ENCODE measurements around the gene KLK13.

KLK13 gene

DNA sequence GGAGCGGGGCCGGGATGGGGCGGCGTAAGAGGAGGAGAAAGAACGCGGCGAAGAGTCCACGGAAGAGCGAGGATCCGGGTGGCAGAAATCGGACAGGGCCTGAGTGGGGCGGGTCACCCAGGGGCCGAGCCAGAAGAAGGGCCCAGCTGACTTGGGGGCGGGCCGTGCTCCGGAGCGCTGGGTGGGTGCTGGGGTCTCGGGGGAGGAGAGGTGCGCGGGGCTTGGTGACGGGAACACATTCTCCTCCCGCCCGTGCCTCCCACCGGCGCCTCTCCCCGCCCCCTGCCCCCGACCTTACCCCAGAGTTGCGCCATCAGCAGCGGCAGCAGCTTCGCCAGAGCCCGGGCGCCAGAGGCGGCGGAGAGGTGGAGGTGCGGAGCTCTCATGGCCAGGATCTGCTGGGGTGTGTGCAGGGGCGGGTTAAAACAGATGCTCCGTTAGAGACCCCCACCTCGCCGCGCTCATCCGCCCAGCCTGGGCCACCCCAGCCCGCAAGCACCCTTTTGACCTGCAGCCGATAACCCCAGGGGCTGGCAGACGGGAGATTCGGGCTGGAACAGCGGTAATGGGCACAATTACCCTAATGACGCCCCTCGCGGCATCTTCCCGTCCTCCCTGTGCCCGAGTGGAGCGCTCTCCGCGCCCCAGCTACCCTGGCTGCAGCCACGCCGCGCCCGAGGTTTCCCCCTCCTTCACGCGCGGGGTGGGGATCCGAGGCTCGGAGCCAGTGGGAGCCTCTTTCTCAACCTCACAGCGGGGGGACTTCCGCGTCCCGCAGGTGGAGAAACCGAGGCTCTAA lies 45.9 kb downstream of the KLK13 start:
- no peak for DNase-seq

DNA sequence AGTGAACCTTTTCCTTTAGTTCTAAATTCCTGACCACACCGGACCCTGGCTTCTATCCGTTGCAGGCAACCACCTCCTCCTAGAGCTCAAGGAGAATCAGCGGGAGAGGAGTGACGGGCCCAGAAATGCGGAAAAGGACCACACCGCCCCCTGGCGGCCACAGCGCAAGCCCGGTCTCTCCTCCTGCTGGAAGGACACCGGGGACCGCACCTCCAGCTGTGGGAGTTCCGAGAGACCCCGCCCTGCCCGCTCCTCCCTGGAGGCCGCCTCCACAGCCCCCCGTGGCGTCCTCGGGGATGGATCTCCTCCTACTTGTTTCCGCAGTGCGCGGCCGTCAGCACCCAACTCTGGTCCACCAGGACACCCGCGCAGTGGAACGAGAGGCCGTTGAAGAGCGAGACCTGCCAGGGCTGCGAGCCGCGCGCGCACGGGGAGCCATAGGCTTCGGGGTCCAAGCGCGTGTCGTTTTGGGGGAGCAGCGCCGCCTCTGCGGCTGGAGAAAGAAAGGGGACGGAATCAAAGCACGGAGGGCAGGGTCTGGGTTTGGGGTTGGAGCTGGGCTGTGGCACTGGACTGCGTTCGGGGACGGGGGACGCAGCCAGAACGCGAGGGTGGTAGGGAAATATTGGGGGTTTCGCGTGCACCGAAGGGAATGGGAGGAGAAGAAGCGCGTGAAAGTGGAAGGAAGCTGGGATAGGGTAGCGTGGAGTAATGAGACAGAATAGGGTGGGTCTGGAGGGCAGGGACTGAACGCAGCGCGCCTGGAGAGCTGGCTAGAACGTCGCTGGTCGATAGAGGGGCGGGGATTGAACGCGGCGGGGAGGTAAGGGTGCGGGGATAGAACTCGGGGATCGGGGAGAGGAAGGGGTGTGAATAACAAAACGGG lies 47.9 kb downstream of the KLK13 start:
- DNase-seq: peak; percentile 89

DNA sequence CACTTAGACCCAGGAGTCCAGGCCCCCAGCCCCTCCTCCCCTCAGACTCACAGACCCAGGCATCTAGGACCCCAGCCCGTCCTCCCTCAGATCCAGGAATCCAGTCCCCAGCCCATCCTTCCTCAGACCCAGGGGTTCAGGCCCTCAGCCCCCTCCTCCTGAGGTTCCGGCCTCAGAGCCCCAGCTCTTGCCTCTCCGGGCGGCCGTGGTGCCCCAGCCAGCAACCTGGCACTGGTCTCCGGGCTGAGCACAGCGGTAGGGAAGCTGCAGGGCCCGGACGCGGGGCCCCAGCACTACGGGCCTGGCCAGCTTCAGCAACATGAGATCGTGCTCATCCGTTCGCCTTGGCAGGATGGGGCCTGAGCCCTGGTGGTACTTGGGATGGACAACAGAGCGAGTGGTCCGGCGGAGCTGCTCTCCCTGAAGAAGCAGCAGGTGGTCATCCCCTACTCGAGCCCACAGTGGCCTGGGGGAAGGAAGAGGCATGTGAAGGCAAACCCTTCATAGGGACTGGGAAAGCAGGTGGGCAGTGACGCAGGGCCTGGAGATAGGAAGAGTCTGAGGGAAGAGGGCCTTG lies 49.1 kb downstream of the KLK13 start:
- no peak for DNase-seq

DNA sequence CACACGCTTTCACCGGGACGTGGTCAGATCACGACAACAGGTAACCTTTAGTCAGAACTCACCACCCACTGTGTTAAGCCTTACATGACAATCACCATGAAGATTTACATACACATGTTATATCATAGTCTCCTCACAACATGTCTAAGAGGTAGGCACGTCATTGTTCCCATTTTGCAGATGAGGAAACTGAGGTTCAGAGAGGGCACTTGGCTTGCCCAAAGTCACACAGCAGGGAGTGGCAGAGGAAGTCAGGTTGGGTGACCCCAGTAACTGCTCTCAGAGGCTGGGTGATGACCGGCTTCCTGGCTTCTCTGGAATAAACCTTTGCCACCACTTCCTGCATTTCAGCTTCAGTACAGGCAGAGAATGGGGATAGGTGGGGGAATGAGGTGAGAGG lies 50.6 kb downstream of the KLK13 start:
- no peak for DNase-seq

DNA sequence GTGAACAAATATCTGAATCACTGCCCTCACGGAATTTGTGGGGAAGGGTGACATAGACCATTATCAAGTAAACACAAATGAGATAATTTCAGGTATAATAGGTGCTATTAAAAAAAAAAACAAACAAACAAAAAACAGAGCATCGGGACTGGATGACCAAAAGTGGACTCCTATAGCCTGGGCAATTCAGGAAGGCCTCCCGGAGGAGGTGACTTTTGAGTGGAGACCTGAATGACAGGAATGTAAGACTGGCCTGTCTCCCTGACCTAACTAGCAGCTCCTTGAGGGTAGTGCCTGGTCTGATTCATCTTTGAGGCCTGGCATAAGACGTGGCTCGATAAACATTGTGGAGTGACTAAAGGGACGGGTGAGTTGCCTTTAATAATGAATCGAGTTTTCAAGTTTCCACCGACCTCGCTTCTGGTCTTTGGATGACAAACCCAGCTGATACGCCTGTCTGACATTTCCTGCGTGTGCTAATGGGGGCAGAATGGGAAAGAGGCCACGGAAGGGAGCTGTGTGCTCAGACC lies 52.2 kb downstream of the KLK13 start:
- no peak for DNase-seq

DNA sequence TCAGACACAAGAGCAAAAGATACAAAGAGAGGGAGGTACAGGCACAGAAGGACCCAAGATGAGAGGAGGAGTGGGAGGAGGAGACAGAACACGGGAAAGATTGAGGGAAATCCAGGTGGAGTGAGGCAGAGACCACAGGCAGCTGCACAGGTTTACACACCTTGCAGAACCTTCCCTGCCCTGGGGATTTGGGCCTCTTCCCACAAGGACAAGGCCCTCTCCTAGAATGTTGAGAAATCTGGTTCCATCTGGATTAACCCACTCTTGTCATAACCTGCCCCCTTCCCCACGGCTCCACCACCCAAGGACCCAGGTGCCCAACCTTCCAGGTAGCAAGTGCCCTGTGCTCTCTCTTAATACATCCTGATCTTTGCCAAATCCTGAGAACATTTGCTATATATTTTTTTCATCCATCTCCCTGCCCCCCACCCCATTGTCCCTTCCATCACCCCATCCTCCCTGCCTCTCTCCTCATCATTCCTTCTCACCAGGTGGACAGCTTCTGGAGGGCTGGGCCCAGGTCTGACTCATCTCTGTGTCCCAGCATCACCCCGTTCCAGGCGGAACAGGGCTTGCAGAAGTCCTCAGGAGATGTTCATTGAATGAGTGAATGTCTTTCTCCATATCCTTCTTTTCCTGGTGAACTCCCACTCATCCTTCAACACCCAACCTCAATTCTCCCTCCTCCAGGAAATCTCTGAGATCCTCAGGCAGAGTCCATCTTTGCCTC lies 54.7 kb downstream of the KLK13 start:
- DNase-seq: no peak

DNA sequence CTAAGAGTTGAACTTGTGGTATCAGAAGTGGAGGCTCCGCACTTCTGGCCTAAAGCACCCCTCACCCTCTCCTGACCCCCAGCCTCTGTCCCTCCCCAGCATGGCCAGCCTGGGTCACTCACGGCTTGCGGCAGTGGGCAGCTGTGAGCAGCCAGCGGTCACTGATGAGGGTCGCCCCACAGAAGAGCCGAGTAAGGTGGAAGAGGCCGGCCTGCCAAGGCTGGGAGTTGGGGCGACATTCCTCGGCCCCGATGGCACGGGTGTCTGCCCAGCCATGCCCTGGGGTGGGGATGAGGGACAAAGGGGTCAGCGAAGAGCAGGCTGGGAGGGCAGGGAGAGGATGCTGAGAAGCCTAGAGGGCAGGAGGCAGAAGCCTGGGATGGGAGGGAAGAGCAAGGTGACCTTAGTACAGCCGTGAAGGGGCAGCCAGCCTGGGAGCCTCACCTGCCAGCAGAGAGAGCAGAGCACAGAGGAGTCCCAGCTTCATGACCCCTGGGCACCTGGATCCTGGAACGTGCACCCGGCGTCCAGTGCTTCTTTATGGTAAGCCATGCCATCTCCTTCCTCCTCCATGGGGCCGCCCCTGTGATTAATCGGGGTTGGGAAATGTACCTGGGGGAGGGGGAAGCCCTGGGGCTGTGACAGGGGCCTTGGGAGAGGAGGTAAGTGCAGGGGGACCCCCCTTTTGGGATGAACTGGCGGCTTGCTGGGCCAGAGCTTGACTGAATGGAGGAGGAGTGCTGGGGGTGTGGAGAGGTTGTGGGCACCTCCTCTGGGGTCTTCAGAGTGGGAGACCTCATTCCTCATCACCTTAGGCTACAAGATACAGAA lies 55.6 kb downstream of the KLK13 start:
- no peak for DNase-seq

DNA sequence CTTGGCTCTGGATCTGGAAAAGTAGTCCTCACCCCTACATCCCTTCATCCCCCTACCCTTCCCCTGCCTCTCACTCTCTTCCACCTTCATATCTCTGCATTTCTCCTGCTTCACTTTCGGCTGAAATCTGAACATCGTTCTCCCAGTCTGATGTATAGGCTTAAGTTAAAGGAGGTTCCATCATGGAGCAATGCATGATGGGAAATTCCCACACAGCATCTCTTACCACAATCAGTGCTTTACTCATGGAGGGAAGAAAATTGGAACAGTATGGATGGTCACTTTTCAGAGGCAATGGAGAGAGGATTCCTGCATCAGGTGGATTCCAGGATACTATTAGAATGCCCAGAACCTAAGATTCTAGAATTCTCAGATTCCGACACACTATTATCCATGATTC lies 57.4 kb downstream of the KLK13 start:
- DNase-seq: no peak

DNA sequence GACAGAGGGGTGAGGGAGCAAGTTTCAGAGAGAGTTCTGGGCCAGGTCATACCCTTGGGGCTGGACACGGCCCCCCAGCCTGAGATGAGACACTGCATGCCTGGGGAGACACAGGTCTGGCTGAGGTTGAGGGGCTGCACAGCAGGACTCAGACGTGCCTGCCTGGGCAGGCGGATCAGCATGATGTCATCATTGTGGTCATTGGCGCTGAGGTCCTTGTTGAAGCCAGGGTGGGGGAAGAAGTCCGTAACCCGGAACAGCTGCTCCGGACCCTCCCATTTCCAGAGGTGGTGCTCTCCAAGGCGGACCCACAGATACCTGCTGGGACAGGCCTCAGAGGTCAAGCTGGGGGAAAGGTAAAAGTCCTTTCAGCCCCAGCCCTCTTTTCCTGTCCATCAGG lies 58.5 kb downstream of the KLK13 start:
- DNase-seq: no peak
